HFFc6 (cell line): ENCODE measurements around the gene GLI3. TPM values are rescaled to one million over a fixed set of nuclear protein-coding genes. Genes with fewer than 3 reads are reported as not detected.

ENCODE experiments used
- DNase-seq: peaks from one replicate; pipeline ENCODE4 v3.0.0-alpha.2; 2018
- H3K27ac Mint-ChIP-seq: 2 replicates; pipeline ENCODE4 v1.8.0; 2020; ENCODE audit warnings: mild to moderate bottlenecking, mixed read lengths
- H3K27me3 Mint-ChIP-seq: 2 replicates; pipeline ENCODE4 v1.8.0; 2021; ENCODE audit warnings: mild to moderate bottlenecking, moderate library complexity, mixed read lengths; ENCODE audit not compliant: insufficient read depth
- H3K36me3 Mint-ChIP-seq: 2 replicates; pipeline ENCODE4 v1.8.0; 2021; ENCODE audit warnings: low read depth, mixed read lengths
- H3K4me1 Mint-ChIP-seq: 2 replicates; pipeline ENCODE4 v1.8.0; 2020; ENCODE audit warnings: low read depth, mixed read lengths
- H3K4me3 Mint-ChIP-seq: 2 replicates; pipeline ENCODE4 v1.8.0; 2020; ENCODE audit warnings: mild to moderate bottlenecking, moderate library complexity, mixed read lengths
- H3K9me3 Mint-ChIP-seq: 2 replicates; pipeline ENCODE4 v1.8.0; 2020; ENCODE audit warnings: mild to moderate bottlenecking, mixed read lengths
- CTCF ChIP-seq: fragments of 200-600 bp; sonication (generic); IDR thresholded peaks from 2 replicates; pipeline ENCODE4 v1.5.0; 2021; ENCODE audit warnings: antibody characterized with exemption, mild to moderate bottlenecking
- total RNA-seq, 6 experiments: library from RNA; stranded (reverse); fragmentation: NEBNext Ultra II Directional; extraction: Animal tissue kit (Norgen Biotek cat#: 25700); gene quantifications; 2 replicates in 1 of 6; 3 replicates in 5 of 6; pipeline ENCODE4 v1.2.3, GENCODE V29; 2021

The GLI3 gene
- total RNA-seq, 6 experiments from 2014 or later = 12.5 to 23.0 (median 21.7) TPM

- Mint-ChIP-seq H3K4me3 (peak overlapping the region; percentile 6; the same call in 1 of the 2 replicates), H3K9me3 (peaks cover 5% of the 10 kb centered on the region; the same call in 1 of the 2 replicates), H3K27ac (peak overlapping the region; percentile 88), H3K36me3 (peaks cover 18% of the 10 kb centered on the region), H3K27me3 (no peaks in the 10 kb centered on the region; the same call in 1 of the 2 replicates), H3K4me1 (peaks cover 67% of the 10 kb centered on the region)
- DNase-seq = peak; percentile 50
- no peak for TF ChIP-seq CTCF
Observed at GRCh38 chr7:41911792-41912191, 325.2 kb downstream of the GLI3 start.
